Neural cell (in vitro differentiated cells): ENCODE data around the gene VPS54. TPM values are rescaled to one million over a fixed set of nuclear protein-coding genes. Genes with fewer than 3 reads are reported as not detected.

Experiments
- H2AFZ ChIP-seq: fragments of 200-600, 300-800 bp; sonication (generic), shearing (Covaris generic); 2 replicates; pipeline ENCODE4 v1.6.0; 2014; ENCODE audit warnings: low read depth, mild to moderate bottlenecking, antibody characterized with exemption, low read length, moderate library complexity
- H3F3A ChIP-seq: fragments of 200-600 bp; shearing (Covaris generic); 2 replicates; pipeline ENCODE4 v1.6.1; 2016; ENCODE audit warnings: mild to moderate bottlenecking, moderate library complexity, mixed read lengths, antibody characterized with exemption, low read length; ENCODE audit not compliant: insufficient read depth, poor library complexity, severe bottlenecking
- H3K27ac ChIP-seq: fragments of 200-600, 300-800 bp; sonication (generic), shearing (Covaris generic); 2 replicates; pipeline ENCODE4 v1.5.1; 2014; ENCODE audit warnings: mild to moderate bottlenecking, low read length, moderate library complexity
- H3K27me3 ChIP-seq: fragments of 300-800, 200-600 bp; sonication (generic), shearing (Covaris generic); 2 replicates; pipeline ENCODE4 v1.6.0; 2014; ENCODE audit warnings: mild to moderate bottlenecking, low read depth, low read length, moderate library complexity; ENCODE audit not compliant: insufficient read depth
- H3K36me3 ChIP-seq: fragments of 300-800, 200-600 bp; sonication (generic), shearing (Covaris generic); 2 replicates; pipeline ENCODE4 v1.5.1; 2014; ENCODE audit warnings: mild to moderate bottlenecking, antibody characterized with exemption, low read length, moderate library complexity; ENCODE audit not compliant: insufficient read depth
- H3K4me2 ChIP-seq: fragments of 300-800, 200-600 bp; sonication (generic), shearing (Covaris generic); 2 replicates; pipeline ENCODE4 v1.6.0; 2014; ENCODE audit warnings: mild to moderate bottlenecking, low read length
- H3K4me3 ChIP-seq: fragments of 300-800, 200-600 bp; sonication (generic), shearing (Covaris generic); 2 replicates; pipeline ENCODE4 v1.5.1; 2014; ENCODE audit warnings: mild to moderate bottlenecking, low read length, moderate library complexity
- H3K79me2 ChIP-seq: fragments of 200-600 bp; shearing (Covaris generic); replicated peaks from 2 replicates; pipeline ENCODE4 v1.6.0; 2014; ENCODE audit warnings: mild to moderate bottlenecking, low read length, moderate library complexity; ENCODE audit not compliant: insufficient read depth
- H3K9ac ChIP-seq: fragments of 300-800, 200-600 bp; sonication (generic), shearing (Covaris generic); 2 replicates; pipeline ENCODE4 v1.6.1; 2016; ENCODE audit warnings: mild to moderate bottlenecking, low read length, mixed read lengths
- H3K9me2 ChIP-seq: fragments of 200-600 bp; shearing (Covaris generic); 2 replicates; pipeline ENCODE4 v1.6.1; 2016; ENCODE audit warnings: mild to moderate bottlenecking, low read length, mixed read lengths; ENCODE audit not compliant: insufficient read depth
- H3K9me3 ChIP-seq: fragments of 200-600, 300-800 bp; sonication (generic), shearing (Covaris generic); 2 replicates; pipeline ENCODE4 v1.6.1; 2016; ENCODE audit warnings: mild to moderate bottlenecking, mixed run types, low read length, moderate library complexity, mixed read lengths
- H4K20me1 ChIP-seq: fragments of 200-600 bp; shearing (Covaris generic); 2 replicates; pipeline ENCODE4 v1.6.1; 2016; ENCODE audit warnings: mild to moderate bottlenecking, mixed run types; ENCODE audit not compliant: insufficient read depth
- EP300 ChIP-seq: fragments of 450-650 bp; conservative IDR thresholded peaks from 2 replicates; pipeline ENCODE4 v1.6.1; 2014; ENCODE audit warnings: antibody characterized with exemption, mild to moderate bottlenecking, moderate library complexity; ENCODE audit not compliant: poor library complexity, severe bottlenecking
- EZH2 ChIP-seq: fragments of 200-600, 300-800 bp; shearing (Covaris generic), sonication (generic); IDR thresholded peaks from 2 replicates; pipeline ENCODE4 v1.6.1; 2014; ENCODE audit warnings: antibody characterized with exemption, low read length, borderline replicate concordance, mild to moderate bottlenecking; ENCODE audit not compliant: insufficient read depth, poor library complexity, severe bottlenecking
- MXI1 ChIP-seq: fragments of 450-650 bp; conservative IDR thresholded peaks from 2 replicates; pipeline ENCODE4 v1.6.1; 2014; ENCODE audit warnings: antibody characterized with exemption, mild to moderate bottlenecking; ENCODE audit not compliant: poor library complexity, severe bottlenecking
- POLR2AphosphoS5 ChIP-seq: IDR thresholded peaks from 2 replicates; pipeline ENCODE4 v1.6.1; 2012
- RAD21 ChIP-seq: fragments of 450-650 bp; conservative IDR thresholded peaks from 2 replicates; pipeline ENCODE4 v1.6.1; 2014; ENCODE audit warnings: antibody characterized with exemption, mild to moderate bottlenecking, moderate library complexity
- REST ChIP-seq: IDR thresholded peaks from 2 replicates; pipeline ENCODE4 v1.6.1; 2012; ENCODE audit warnings: borderline replicate concordance
- SMC3 ChIP-seq: fragments of 450-650 bp; conservative IDR thresholded peaks from 2 replicates; pipeline ENCODE4 v1.6.1; 2014; ENCODE audit warnings: antibody characterized with exemption, mild to moderate bottlenecking, moderate library complexity; ENCODE audit not compliant: poor library complexity
- TAF1 ChIP-seq: IDR thresholded peaks from 2 replicates; pipeline ENCODE4 v1.6.1; 2012; ENCODE audit warnings: low read depth
- polyA plus RNA-seq: library from polyadenylated mRNA; depleted of rRNA; stranded (reverse); fragments of >200 nt; gene quantifications from 2 replicates; pipeline ENCODE4 v1.2.3, GENCODE V29; 2014
- TF ChIP-seq, protein P1 (sequence below): fragments of 450-650 bp; IDR thresholded peaks from 2 replicates; pipeline ENCODE4 v1.5.1; 2014; ENCODE audit warnings: antibody characterized with exemption, mild to moderate bottlenecking, moderate library complexity; ENCODE audit not compliant: poor library complexity, severe bottlenecking

The VPS54 gene
- polyA plus RNA-seq, 1 donor from 2014 or later, result 34.2 TPM

- H3K36me3 ChIP-seq, result peaks cover 11% of the 10 kb centered on the region
- H3F3A ChIP-seq, result no peaks in the 10 kb centered on the region
- H4K20me1 ChIP-seq, result no peaks in the 10 kb centered on the region
- H3K79me2 ChIP-seq, result no peaks in the 10 kb centered on the region
- H3K4me3 ChIP-seq, result no peak overlapping the region
- H3K27me3 ChIP-seq, result no peaks in the 10 kb centered on the region
- no peak overlapping the region for H3K4me2 ChIP-seq
- H2AFZ ChIP-seq, result no peak overlapping the region
- no peak overlapping the region for H3K27ac ChIP-seq
- H3K9me3 ChIP-seq, result no peaks in the 10 kb centered on the region
- no peaks in the 10 kb centered on the region for H3K9me2 ChIP-seq
- TF ChIP-seq RAD21 (no peak), EP300 (no peak), MXI1 (no peak), TAF1 (no peak), SMC3 (no peak), EZH2 (no peak)
- no peak overlapping the region for H3K9ac ChIP-seq
These were observed 119.6 kb downstream of the VPS54 start for GRCh38 chr2:63899639-63900038.

DNA sequence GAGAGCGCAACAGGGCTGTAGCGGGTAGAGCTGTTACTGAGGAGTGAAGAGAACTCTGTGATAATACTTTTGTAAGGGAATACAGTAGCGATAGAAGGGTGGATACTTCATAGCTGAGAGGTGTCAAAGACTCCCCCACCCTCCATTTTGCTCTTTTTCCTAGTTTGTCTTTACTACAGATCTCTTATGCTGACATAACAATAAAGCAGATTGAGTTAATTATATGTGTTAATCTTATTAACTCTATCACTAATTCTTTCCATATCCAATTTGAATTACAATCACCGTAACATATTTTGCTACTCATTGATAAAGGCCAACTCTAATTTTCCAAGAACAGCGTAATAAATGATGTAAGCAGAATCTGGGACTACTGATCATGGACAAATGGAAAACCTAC lies 120.4 kb downstream of the VPS54 start:
- H4K20me1 ChIP-seq, result no peaks in the 10 kb centered on the region
- no peaks in the 10 kb centered on the region for H3K9me3 ChIP-seq
- H2AFZ ChIP-seq, result no peak overlapping the region
- no peaks in the 10 kb centered on the region for H3K9me2 ChIP-seq
- TF ChIP-seq EP300 (no peak), TAF1 (no peak), SMC3 (no peak), RAD21 (no peak), POLR2AphosphoS5 (no peak), EZH2 (no peak), REST (no peak), MXI1 (no peak)
- TF ChIP-seq, protein P1, sequence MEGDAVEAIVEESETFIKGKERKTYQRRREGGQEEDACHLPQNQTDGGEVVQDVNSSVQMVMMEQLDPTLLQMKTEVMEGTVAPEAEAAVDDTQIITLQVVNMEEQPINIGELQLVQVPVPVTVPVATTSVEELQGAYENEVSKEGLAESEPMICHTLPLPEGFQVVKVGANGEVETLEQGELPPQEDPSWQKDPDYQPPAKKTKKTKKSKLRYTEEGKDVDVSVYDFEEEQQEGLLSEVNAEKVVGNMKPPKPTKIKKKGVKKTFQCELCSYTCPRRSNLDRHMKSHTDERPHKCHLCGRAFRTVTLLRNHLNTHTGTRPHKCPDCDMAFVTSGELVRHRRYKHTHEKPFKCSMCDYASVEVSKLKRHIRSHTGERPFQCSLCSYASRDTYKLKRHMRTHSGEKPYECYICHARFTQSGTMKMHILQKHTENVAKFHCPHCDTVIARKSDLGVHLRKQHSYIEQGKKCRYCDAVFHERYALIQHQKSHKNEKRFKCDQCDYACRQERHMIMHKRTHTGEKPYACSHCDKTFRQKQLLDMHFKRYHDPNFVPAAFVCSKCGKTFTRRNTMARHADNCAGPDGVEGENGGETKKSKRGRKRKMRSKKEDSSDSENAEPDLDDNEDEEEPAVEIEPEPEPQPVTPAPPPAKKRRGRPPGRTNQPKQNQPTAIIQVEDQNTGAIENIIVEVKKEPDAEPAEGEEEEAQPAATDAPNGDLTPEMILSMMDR, result no peak
- no peak overlapping the region for H3K27ac ChIP-seq
- H3K79me2 ChIP-seq, result no peaks in the 10 kb centered on the region
- H3K36me3 ChIP-seq, result peaks cover 11% of the 10 kb centered on the region
- H3F3A ChIP-seq, result no peaks in the 10 kb centered on the region
- no peak overlapping the region for H3K9ac ChIP-seq
- no peak overlapping the region for H3K4me2 ChIP-seq
- H3K4me3 ChIP-seq, result no peak overlapping the region
- no peaks in the 10 kb centered on the region for H3K27me3 ChIP-seq
